IMR-90 (cell line): Measurements from ENCODE around the gene SEC16B. TPM values are rescaled to one million over a fixed set of nuclear protein-coding genes. Genes with fewer than 3 reads are reported as not detected.

Experiments used
- ATAC-seq: fragments of 200-7000 bp; cut with Tn5 transposase; 2 replicates; pipeline ENCODE4 v1.9.1; 2020; ENCODE audit warnings: low read depth, mild to moderate bottlenecking, moderate library complexity
- BruUV-seq: library from RNA; stranded (reverse); fragments of 400-500 nt; replicated peaks from 2 replicates; lab custom pipeline; 2021; lab: Mats Ljungman, UMichigan
- CTCF ChIA-PET: fragments of 300-600 bp; formaldehyde crosslinking; extraction: SDS; loops from one replicate; lab custom pipeline; 2021; ENCODE audit warnings: antibody characterized with exemption; lab: Yijun Ruan, JAX
- POLR2A ChIA-PET: fragments of 300-600 bp; sonication (Branson Sonifier 250); formaldehyde crosslinking; loops from one replicate; lab custom pipeline; 2022; ENCODE audit warnings: antibody characterized with exemption; ENCODE audit not compliant: unreplicated experiment; lab: Charles Lee
- DNase-seq: peaks from one replicate; pipeline ENCODE4 v3.0.0; 2013
- H2AFZ ChIP-seq: replicated peaks from 2 replicates; pipeline ENCODE3; 2013; ENCODE audit warnings: low read length, mild to moderate bottlenecking; ENCODE audit not compliant: poor library complexity
- H2AK5ac ChIP-seq: 2 replicates; pipeline ENCODE4 v1.6.1; 2013; ENCODE audit warnings: low read depth, low read length, inconsistent platforms
- H2AK9ac ChIP-seq: replicated peaks from 2 replicates; pipeline ENCODE3; 2013; ENCODE audit warnings: mild to moderate bottlenecking, low read depth, low read length, moderate library complexity; ENCODE audit not compliant: poor library complexity
- H2BK120ac ChIP-seq: 2 replicates; pipeline ENCODE4 v1.6.1; 2013; ENCODE audit warnings: low read depth, low read length, inconsistent platforms
- H2BK15ac ChIP-seq: 3 replicates; pipeline ENCODE4 v1.6.1; 2013; ENCODE audit warnings: low read depth, low read length, inconsistent platforms
- H2BK20ac ChIP-seq: 2 replicates; pipeline ENCODE4 v1.6.1; 2013; ENCODE audit warnings: low read depth, mild to moderate bottlenecking, inconsistent platforms, low read length, moderate library complexity
- H2BK5ac ChIP-seq: 2 replicates; pipeline ENCODE4 v1.6.1; 2013; ENCODE audit warnings: mild to moderate bottlenecking, low read depth, low read length, inconsistent platforms; ENCODE audit not compliant: poor library complexity, severe bottlenecking
- H3K14ac ChIP-seq: replicated peaks from 2 replicates; pipeline ENCODE4 v1.6.1; 2013; ENCODE audit warnings: low read depth, low read length, inconsistent platforms
- H3K18ac ChIP-seq: 2 replicates; pipeline ENCODE4 v1.6.1; 2013; ENCODE audit warnings: low read depth, low read length, control low read depth
- H3K23ac ChIP-seq: 2 replicates; pipeline ENCODE4 v1.6.1; 2013; ENCODE audit warnings: low read depth, low read length, inconsistent platforms
- H3K27ac ChIP-seq: 2 replicates; pipeline ENCODE4 v1.5.1; 2013; ENCODE audit warnings: mild to moderate bottlenecking, control low read depth, low read length; ENCODE audit not compliant: insufficient read depth
- H3K27me3 ChIP-seq: 2 replicates; pipeline ENCODE4 v1.6.1; 2013; ENCODE audit warnings: low read length; ENCODE audit not compliant: control insufficient read depth, insufficient read depth
- H3K36me3 ChIP-seq: 2 replicates; pipeline ENCODE4 v1.6.1; 2013; ENCODE audit warnings: low read length, mixed read lengths; ENCODE audit not compliant: control insufficient read depth, insufficient read depth
- H3K4ac ChIP-seq: 2 replicates; pipeline ENCODE4 v1.6.1; 2013; ENCODE audit warnings: low read depth, low read length, inconsistent platforms
- H3K4me1 ChIP-seq: 2 replicates; pipeline ENCODE4 v1.6.1; 2013; ENCODE audit warnings: low read length, mixed read lengths; ENCODE audit not compliant: control insufficient read depth, insufficient read depth
- H3K4me2 ChIP-seq: 2 replicates; pipeline ENCODE4 v1.6.1; 2013; ENCODE audit warnings: low read depth, mild to moderate bottlenecking, control low read depth, low read length, moderate library complexity
- H3K4me3 ChIP-seq: 2 replicates; pipeline ENCODE4 v1.5.1; 2013; ENCODE audit warnings: low read depth, mild to moderate bottlenecking, control low read depth, low read length, moderate library complexity; ENCODE audit not compliant: insufficient read depth
- H3K56ac ChIP-seq: 2 replicates; pipeline ENCODE4 v1.6.1; 2013; ENCODE audit warnings: low read length, inconsistent platforms; ENCODE audit not compliant: insufficient read depth; ENCODE audit errors: extremely low read depth
- H3K79me1 ChIP-seq, 2 experiments: 2 replicates each; pipeline ENCODE4 v1.6.1; 2013; ENCODE audit warnings: low read length in 2 of 2, inconsistent platforms in 1 of 2, low read depth in 1 of 2
- H3K9ac ChIP-seq: 2 replicates; pipeline ENCODE4 v1.6.1; 2013; ENCODE audit warnings: low read depth, low read length, control low read depth
- H3K9me1 ChIP-seq: 2 replicates; pipeline ENCODE4 v1.6.1; 2013; ENCODE audit warnings: low read length, inconsistent platforms; ENCODE audit not compliant: insufficient read depth
- H3K9me3 ChIP-seq: 2 replicates; pipeline ENCODE4 v1.6.1; 2013; ENCODE audit warnings: low read length; ENCODE audit not compliant: control insufficient read depth, insufficient read depth
- H4K20me1 ChIP-seq: 2 replicates; pipeline ENCODE4 v1.6.1; 2013; ENCODE audit warnings: low read length, inconsistent platforms; ENCODE audit not compliant: insufficient read depth
- H4K5ac ChIP-seq: 2 replicates; pipeline ENCODE4 v1.6.1; 2013; ENCODE audit warnings: mild to moderate bottlenecking, low read depth, low read length, control low read depth
- H4K8ac ChIP-seq, 2 experiments: 2 replicates each; pipeline ENCODE4 v1.6.1; 2013; ENCODE audit warnings: low read depth in 2 of 2, low read length in 2 of 2, control low read depth in 1 of 2, inconsistent platforms in 1 of 2
- H4K91ac ChIP-seq: 2 replicates; pipeline ENCODE4 v1.6.1; 2013; ENCODE audit warnings: low read depth, low read length, inconsistent platforms; ENCODE audit not compliant: insufficient read depth
- BHLHE40 ChIP-seq: fragments of 150-350 bp; IDR thresholded peaks from 2 replicates; pipeline ENCODE4 v1.6.1; 2016; ENCODE audit warnings: mild to moderate bottlenecking, low read depth, low read length
- CEBPB ChIP-seq: IDR thresholded peaks from 2 replicates; pipeline ENCODE4 v1.6.1; 2012; ENCODE audit warnings: low read depth, low read length, improper control_type of control experiment
- CHD1 ChIP-seq: IDR thresholded peaks from 2 replicates; pipeline ENCODE4 v1.6.1; 2012; ENCODE audit warnings: low read depth, low read length, improper control_type of control experiment
- FOS ChIP-seq: fragments of 150-350 bp; IDR thresholded peaks from 2 replicates; pipeline ENCODE4 v1.6.1; 2016; ENCODE audit warnings: low read depth, low read length
- MAFK ChIP-seq: IDR thresholded peaks from 2 replicates; pipeline ENCODE4 v1.6.1; 2012; ENCODE audit warnings: low read depth, low read length, improper control_type of control experiment
- MAZ ChIP-seq: IDR thresholded peaks from 2 replicates; pipeline ENCODE4 v1.6.1; 2012; ENCODE audit warnings: low read depth, mild to moderate bottlenecking, low read length, improper control_type of control experiment, moderate library complexity, borderline replicate concordance
- MXI1 ChIP-seq: IDR thresholded peaks from 2 replicates; pipeline ENCODE4 v1.6.1; 2012; ENCODE audit warnings: low read depth, mild to moderate bottlenecking, low read length, moderate library complexity, borderline replicate concordance
- NFE2L2 ChIP-seq: fragments of 150-350 bp; IDR thresholded peaks from 2 replicates; pipeline ENCODE4 v1.6.1; 2016; ENCODE audit warnings: low read depth, mild to moderate bottlenecking, low read length
- POLR2A ChIP-seq: IDR thresholded peaks from 2 replicates; pipeline ENCODE4 v1.6.1; 2012; ENCODE audit warnings: mild to moderate bottlenecking, low read depth, low read length
- RAD21 ChIP-seq: IDR thresholded peaks from 2 replicates; pipeline ENCODE4 v1.6.1; 2012; ENCODE audit warnings: low read length, improper control_type of control experiment
- RCOR1 ChIP-seq: IDR thresholded peaks from 2 replicates; pipeline ENCODE4 v1.6.1; 2012; ENCODE audit warnings: mild to moderate bottlenecking, low read length, improper control_type of control experiment; ENCODE audit not compliant: insufficient replicate concordance
- RFX5 ChIP-seq: IDR thresholded peaks from 2 replicates; pipeline ENCODE4 v1.8.0; 2012; ENCODE audit warnings: low read depth, mild to moderate bottlenecking, low read length, moderate library complexity
- SMC3 ChIP-seq: fragments of 150-350 bp; IDR thresholded peaks from 2 replicates; pipeline ENCODE4 v1.6.1; 2016; ENCODE audit warnings: low read depth, mild to moderate bottlenecking, antibody characterized with exemption, low read length, moderate library complexity
- whole genome bisulfite sequencing, 2 experiments: methylation state at CpG; one replicate each; pipeline versions ENCODE4 v1.1.5 to v1.1.7; 2013; ENCODE audit warnings: missing lambda C conversion rate in 2 of 2; ENCODE audit not compliant: insufficient read length in 1 of 2; ENCODE audit errors: extremely low coverage in 2 of 2; 5-methylcytosine and 5-hydroxymethylcytosine counted together
- dilution Hi-C: fragments of 300-500 bp; cut with HindIII; formaldehyde crosslinking; loops from one replicate; pipeline ENCODE4 v1.14.3; 2018; ENCODE audit warnings: low sequenced_read_pairs; ENCODE audit not compliant: unreplicated experiment
- in situ Hi-C: fragments of 300-500 bp; cut with MboI; formaldehyde crosslinking; loops from 3 replicates; pipeline ENCODE4 v1.14.3; 2019; ENCODE audit warnings: low sequenced_read_pairs, inconsistent platforms, mixed read lengths
- intact Hi-C: fragments of 100-400 bp; cut with micrococcal nuclease; formaldehyde crosslinking; loops from 2 replicates; pipeline ENCODE4 v1.10.0; 2022
- polyA plus RNA-seq, 3 experiments: library from polyadenylated mRNA; depleted of rRNA; stranded (reverse); fragments of >200 nt; gene quantifications; 2 replicates each; pipeline ENCODE4 v1.2.3, GENCODE V29; 2012; ENCODE audit warnings: low replicate concordance in 1 of 3
- total RNA-seq: library from RNA; depleted of rRNA; stranded (reverse); fragments of >200 nt; gene quantifications from 2 replicates; pipeline ENCODE4 v1.2.3, GENCODE V29; 2012
- TF ChIP-seq, protein P1 (sequence below): conservative IDR thresholded peaks from 2 replicates; pipeline ENCODE4 v1.5.1; 2012; ENCODE audit warnings: mild to moderate bottlenecking, low read depth, low read length, improper control_type of control experiment
- TF ChIP-seq, protein P2 (sequence below): fragments of 150-350 bp; IDR thresholded peaks from 2 replicates; pipeline ENCODE4 v1.6.1; 2017; ENCODE audit warnings: mild to moderate bottlenecking, antibody characterized with exemption, low read length, low read depth
- TF ChIP-seq, protein P3 (sequence below): fragments of 150-350 bp; IDR thresholded peaks from 2 replicates; pipeline ENCODE4 v1.6.1; 2016; ENCODE audit warnings: low read depth, mild to moderate bottlenecking, low read length, moderate library complexity, borderline replicate concordance

SEC16B gene
- total and polyA plus RNA-seq, 2 of the 4 experiments (the other 2 are of a cell fraction): 4.3 TPM

DNA sequence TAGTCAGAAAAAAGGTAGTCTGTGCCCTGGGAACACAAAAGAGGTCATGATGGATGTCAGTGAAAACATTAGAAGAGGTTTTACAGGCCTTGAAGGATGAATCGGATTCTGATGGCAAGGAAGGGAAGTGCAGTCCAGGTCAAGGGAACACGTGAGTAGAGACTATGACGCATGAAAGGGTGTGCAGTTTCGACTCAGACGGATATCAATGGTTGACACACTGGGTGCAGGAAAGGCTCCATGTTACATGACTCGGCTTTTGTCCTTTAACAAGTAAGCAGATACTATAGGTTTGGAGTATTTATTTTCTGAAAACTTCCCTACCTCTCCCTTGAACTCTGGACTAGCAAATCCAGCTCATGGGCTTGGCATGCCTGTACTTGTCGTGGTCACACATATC lies 55.3 kb downstream of the SEC16B start:
- in situ Hi-C loops: no loop called here

More for the DNA sequence above, 55.3 kb downstream of the SEC16B start:
- no TSS peak for BruUV-seq
- Histone ChIP-seq H3K56ac (no peak overlapping the region), H2BK15ac (no peak overlapping the region; the same call in 2 of the 3 replicates), H3K4me1 (peaks cover 5% of the 10 kb centered on the region; the same call in 1 of the 2 replicates), H3K9me3 (no peaks in the 10 kb centered on the region; the same call in 1 of the 2 replicates), H2BK120ac (peak overlapping the region; percentile 55), H2BK20ac (peak overlapping the region; percentile 43), H4K8ac (no peak overlapping the region), H3K9me1 (peaks cover 5% of the 10 kb centered on the region), H3K18ac (peak overlapping the region; percentile 50; the same call in 1 of the 2 replicates), H4K5ac (peak overlapping the region; percentile 72; the same call in 1 of the 2 replicates), H2BK5ac (no peak overlapping the region), H3K27me3 (no peaks in the 10 kb centered on the region; the same call in 1 of the 2 replicates), H3K4me2 (no peak overlapping the region), H3K36me3 (no peaks in the 10 kb centered on the region), H3K23ac (no peak overlapping the region), H4K20me1 (no peaks in the 10 kb centered on the region), H3K27ac (no peak overlapping the region), H2AK5ac (peak overlapping the region; percentile 41; the same call in 1 of the 2 replicates), H3K4me3 (no peak overlapping the region), H3K4ac (peak overlapping the region; percentile 24), H4K91ac (no peak overlapping the region), H3K79me1 (no peaks in the 10 kb centered on the region), H2AFZ (peak overlapping the region; percentile 38), H2AK9ac (no peak overlapping the region), H3K14ac (0 out of 2 replicates have a peak overlapping the region, but pooled peaks have one; percentile 13), H3K9ac (no peak overlapping the region)
- POLR2A ChIA-PET: no interaction called here
- CTCF ChIA-PET: interaction anchor here (0.9 to 2.2 kb wide), 7 partner anchors 8 to 183 kb away, joined by 3 to 11 read pairs (median 3); no protein-coding TSS in a partner anchor
- 96% methylated on average over 5 of the region's 7 CpGs; no CpG with 5 or more reads in 1 of the 2 experiments for WGBS, 2 experiments
- intact Hi-C loops (no loop called here), dilution Hi-C loops (no loop called here)
- ATAC-seq: no peak
- TF ChIP-seq MAZ (no peak), MAFK (no peak), POLR2A (no peak), SMC3 (no peak), FOS (no peak), MXI1 (no peak), RFX5 (no peak), RAD21 (no peak), CHD1 (no peak), CEBPB (no peak), BHLHE40 (no peak), NFE2L2 (no peak), RCOR1 (no peak)
- TF ChIP-seq, protein P1, sequence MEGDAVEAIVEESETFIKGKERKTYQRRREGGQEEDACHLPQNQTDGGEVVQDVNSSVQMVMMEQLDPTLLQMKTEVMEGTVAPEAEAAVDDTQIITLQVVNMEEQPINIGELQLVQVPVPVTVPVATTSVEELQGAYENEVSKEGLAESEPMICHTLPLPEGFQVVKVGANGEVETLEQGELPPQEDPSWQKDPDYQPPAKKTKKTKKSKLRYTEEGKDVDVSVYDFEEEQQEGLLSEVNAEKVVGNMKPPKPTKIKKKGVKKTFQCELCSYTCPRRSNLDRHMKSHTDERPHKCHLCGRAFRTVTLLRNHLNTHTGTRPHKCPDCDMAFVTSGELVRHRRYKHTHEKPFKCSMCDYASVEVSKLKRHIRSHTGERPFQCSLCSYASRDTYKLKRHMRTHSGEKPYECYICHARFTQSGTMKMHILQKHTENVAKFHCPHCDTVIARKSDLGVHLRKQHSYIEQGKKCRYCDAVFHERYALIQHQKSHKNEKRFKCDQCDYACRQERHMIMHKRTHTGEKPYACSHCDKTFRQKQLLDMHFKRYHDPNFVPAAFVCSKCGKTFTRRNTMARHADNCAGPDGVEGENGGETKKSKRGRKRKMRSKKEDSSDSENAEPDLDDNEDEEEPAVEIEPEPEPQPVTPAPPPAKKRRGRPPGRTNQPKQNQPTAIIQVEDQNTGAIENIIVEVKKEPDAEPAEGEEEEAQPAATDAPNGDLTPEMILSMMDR: no peak
- TF ChIP-seq, protein P2, sequence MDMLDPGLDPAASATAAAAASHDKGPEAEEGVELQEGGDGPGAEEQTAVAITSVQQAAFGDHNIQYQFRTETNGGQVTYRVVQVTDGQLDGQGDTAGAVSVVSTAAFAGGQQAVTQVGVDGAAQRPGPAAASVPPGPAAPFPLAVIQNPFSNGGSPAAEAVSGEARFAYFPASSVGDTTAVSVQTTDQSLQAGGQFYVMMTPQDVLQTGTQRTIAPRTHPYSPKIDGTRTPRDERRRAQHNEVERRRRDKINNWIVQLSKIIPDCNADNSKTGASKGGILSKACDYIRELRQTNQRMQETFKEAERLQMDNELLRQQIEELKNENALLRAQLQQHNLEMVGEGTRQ: no peak
- TF ChIP-seq, protein P3, sequence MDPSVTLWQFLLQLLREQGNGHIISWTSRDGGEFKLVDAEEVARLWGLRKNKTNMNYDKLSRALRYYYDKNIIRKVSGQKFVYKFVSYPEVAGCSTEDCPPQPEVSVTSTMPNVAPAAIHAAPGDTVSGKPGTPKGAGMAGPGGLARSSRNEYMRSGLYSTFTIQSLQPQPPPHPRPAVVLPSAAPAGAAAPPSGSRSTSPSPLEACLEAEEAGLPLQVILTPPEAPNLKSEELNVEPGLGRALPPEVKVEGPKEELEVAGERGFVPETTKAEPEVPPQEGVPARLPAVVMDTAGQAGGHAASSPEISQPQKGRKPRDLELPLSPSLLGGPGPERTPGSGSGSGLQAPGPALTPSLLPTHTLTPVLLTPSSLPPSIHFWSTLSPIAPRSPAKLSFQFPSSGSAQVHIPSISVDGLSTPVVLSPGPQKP: no peak
- peak; percentile 41 for DNase-seq
